ENCODE data around the gene TIGD7. TPM values are rescaled to one million over a fixed set of nuclear protein-coding genes. Genes with fewer than 3 reads are reported as not detected.

Gene TIGD7
- total RNA-seq, 1 donor from 2014 or later: 8.2 TPM

- no peak overlapping the region for H3K4me3 Mint-ChIP-seq (ENCODE audit: unreplicated experiment)
- TF ChIP-seq CTCF (IDR thresholded peaks at IDR 0.05): no peak
- peaks cover 3% of the 10 kb centered on the region for H3K9me3 Mint-ChIP-seq (ENCODE audit: unreplicated experiment)
Measured at GRCh38 chr16:3346041-3346440, 40.8 kb upstream of the TIGD7 start.

GRCh38 chr16:3328643-3329042, 23.4 kb upstream of the TIGD7 start:
- Mint-ChIP-seq H3K9me3 (ENCODE audit: unreplicated experiment) (peaks cover 16% of the 10 kb centered on the region), H3K36me3 (ENCODE audit: unreplicated experiment) (no peaks in the 10 kb centered on the region), H3K4me3 (ENCODE audit: unreplicated experiment) (no peak overlapping the region), H3K27me3 (ENCODE audit: unreplicated experiment) (no peaks in the 10 kb centered on the region), H3K4me1 (ENCODE audit: unreplicated experiment) (no peaks in the 10 kb centered on the region), H3K27ac (ENCODE audit: unreplicated experiment) (no peak overlapping the region)
- DNase-seq (ENCODE audit: extremely low spot score, unreplicated experiment): no peak
- TF ChIP-seq CTCF (IDR thresholded peaks at IDR 0.05): no peak

More at GRCh38 chr16:3346041-3346440, 40.8 kb upstream of the TIGD7 start:
- no peak overlapping the region for H3K27ac Mint-ChIP-seq (ENCODE audit: unreplicated experiment)
- H3K4me1 Mint-ChIP-seq (ENCODE audit: unreplicated experiment): no peaks in the 10 kb centered on the region
- DNase-seq (ENCODE audit: extremely low spot score, unreplicated experiment): no peak
- no peaks in the 10 kb centered on the region for H3K36me3 Mint-ChIP-seq (ENCODE audit: unreplicated experiment)
- peaks cover 5% of the 10 kb centered on the region for H3K27me3 Mint-ChIP-seq (ENCODE audit: unreplicated experiment)

GRCh38 chr16:3328104-3328503, 22.9 kb upstream of the TIGD7 start:
- no peak for DNase-seq (ENCODE audit: extremely low spot score, unreplicated experiment)
- Mint-ChIP-seq H3K4me1 (ENCODE audit: unreplicated experiment) (no peaks in the 10 kb centered on the region), H3K9me3 (ENCODE audit: unreplicated experiment) (peaks cover 13% of the 10 kb centered on the region), H3K4me3 (ENCODE audit: unreplicated experiment) (no peak overlapping the region), H3K27ac (ENCODE audit: unreplicated experiment) (no peak overlapping the region), H3K36me3 (ENCODE audit: unreplicated experiment) (no peaks in the 10 kb centered on the region), H3K27me3 (ENCODE audit: unreplicated experiment) (no peaks in the 10 kb centered on the region)
- no peak for TF ChIP-seq CTCF (IDR thresholded peaks at IDR 0.05)

- H3K9me3 Mint-ChIP-seq (ENCODE audit: unreplicated experiment): peaks cover 16% of the 10 kb centered on the region
- H3K4me3 Mint-ChIP-seq (ENCODE audit: unreplicated experiment): no peak overlapping the region
- H3K27me3 Mint-ChIP-seq (ENCODE audit: unreplicated experiment): no peaks in the 10 kb centered on the region
- TF ChIP-seq CTCF (IDR thresholded peaks at IDR 0.05): no peak
- no peak overlapping the region for H3K27ac Mint-ChIP-seq (ENCODE audit: unreplicated experiment)
- peaks cover 2% of the 10 kb centered on the region for H3K36me3 Mint-ChIP-seq (ENCODE audit: unreplicated experiment)
- no peak for DNase-seq (ENCODE audit: extremely low spot score, unreplicated experiment)
- H3K4me1 Mint-ChIP-seq (ENCODE audit: unreplicated experiment): no peaks in the 10 kb centered on the region
Measured at GRCh38 chr16:3327514-3327913, 22.3 kb upstream of the TIGD7 start.

GRCh38 chr16:3321816-3322215, 16.6 kb upstream of the TIGD7 start:
- H3K27me3 Mint-ChIP-seq (ENCODE audit: unreplicated experiment): no peaks in the 10 kb centered on the region
- TF ChIP-seq CTCF (IDR thresholded peaks at IDR 0.05): no peak
- no peak overlapping the region for H3K27ac Mint-ChIP-seq (ENCODE audit: unreplicated experiment)
- no peak for DNase-seq (ENCODE audit: extremely low spot score, unreplicated experiment)
- H3K4me3 Mint-ChIP-seq (ENCODE audit: unreplicated experiment): no peak overlapping the region
- H3K9me3 Mint-ChIP-seq (ENCODE audit: unreplicated experiment): peaks cover 34% of the 10 kb centered on the region
- no peaks in the 10 kb centered on the region for H3K4me1 Mint-ChIP-seq (ENCODE audit: unreplicated experiment)
- H3K36me3 Mint-ChIP-seq (ENCODE audit: unreplicated experiment): peaks cover 30% of the 10 kb centered on the region

Data from osteocyte (in vitro differentiated cells).